Activated naive CD8-positive, alpha-beta T cell treated with anti-CD3 and anti-CD28 coated beads for 36 hours (primary cell): Measurements from ENCODE around the gene IL32. TPM values are rescaled to one million over a fixed set of nuclear protein-coding genes. Genes with fewer than 3 reads are reported as not detected.
A peak's percentile ranks its signal among the peaks of the same experiment; 100 is the strongest.

Experiments used
- DNase-seq: peaks from one replicate; pipeline ENCODE4 v3.0.0; 2021
- H3K27ac Mint-ChIP-seq: one replicate; pipeline ENCODE4 v1.8.0; 2022; ENCODE audit warnings: mild to moderate bottlenecking, moderate library complexity, mixed read lengths
- H3K27me3 Mint-ChIP-seq: one replicate; pipeline ENCODE4 v1.8.0; 2022; ENCODE audit warnings: mild to moderate bottlenecking, mixed read lengths
- H3K36me3 Mint-ChIP-seq: one replicate; pipeline ENCODE4 v1.8.0; 2021; ENCODE audit warnings: mild to moderate bottlenecking, mixed read lengths
- H3K4me1 Mint-ChIP-seq: one replicate; pipeline ENCODE4 v1.8.0; 2021; ENCODE audit warnings: mixed read lengths
- H3K4me3 Mint-ChIP-seq: one replicate; pipeline ENCODE4 v1.8.0; 2022; ENCODE audit warnings: mild to moderate bottlenecking, moderate library complexity, mixed read lengths
- H3K9me3 Mint-ChIP-seq: one replicate; pipeline ENCODE4 v1.8.0; 2022; ENCODE audit warnings: mixed read lengths
- total RNA-seq, 2 experiments: library from RNA; stranded (reverse); gene quantifications; one replicate each; pipeline ENCODE4 v1.2.3, GENCODE V29; 2021

Gene IL32
- total RNA-seq, 2 experiments from 2014 or later = 1,056 to 1,060 TPM

- Mint-ChIP-seq H3K4me1 (peaks cover 25% of the 10 kb centered on the region), H3K9me3 (peaks cover 1% of the 10 kb centered on the region), H3K4me3 (no peak overlapping the region), H3K36me3 (peaks cover 4% of the 10 kb centered on the region), H3K27me3 (no peaks in the 10 kb centered on the region), H3K27ac (no peak overlapping the region)
- no peak for DNase-seq
Observed at GRCh38 chr16:3085868-3086595, 20.6 kb downstream of the IL32 start.

GRCh38 chr16:3086596-3087242 lies 21.3 kb downstream of the IL32 start:
- Mint-ChIP-seq H3K4me1 (peaks cover 25% of the 10 kb centered on the region), H3K36me3 (no peaks in the 10 kb centered on the region), H3K9me3 (no peaks in the 10 kb centered on the region), H3K27me3 (no peaks in the 10 kb centered on the region), H3K27ac (no peak overlapping the region), H3K4me3 (no peak overlapping the region)
- no peak for DNase-seq

GRCh38 chr16:3087243-3088235 lies 22.1 kb downstream of the IL32 start:
- no peak for DNase-seq
- Mint-ChIP-seq H3K4me1 (peaks cover 25% of the 10 kb centered on the region), H3K27me3 (no peaks in the 10 kb centered on the region), H3K4me3 (no peak overlapping the region), H3K27ac (no peak overlapping the region), H3K36me3 (no peaks in the 10 kb centered on the region), H3K9me3 (no peaks in the 10 kb centered on the region)

- Mint-ChIP-seq H3K27me3 (no peaks in the 10 kb centered on the region), H3K27ac (no peak overlapping the region), H3K4me1 (peaks cover 25% of the 10 kb centered on the region), H3K36me3 (no peaks in the 10 kb centered on the region), H3K9me3 (no peaks in the 10 kb centered on the region), H3K4me3 (no peak overlapping the region)
- no peak for DNase-seq
Observed at GRCh38 chr16:3088450-3088849, 23.0 kb downstream of the IL32 start.

- no peaks in the 10 kb centered on the region for H3K27me3 Mint-ChIP-seq
- H3K9me3 Mint-ChIP-seq = no peaks in the 10 kb centered on the region
- H3K4me3 Mint-ChIP-seq = no peak overlapping the region
- no peak overlapping the region for H3K27ac Mint-ChIP-seq
- no peaks in the 10 kb centered on the region for H3K36me3 Mint-ChIP-seq
- peaks cover 24% of the 10 kb centered on the region for H3K4me1 Mint-ChIP-seq
- no peak for DNase-seq
Observed at GRCh38 chr16:3088925-3089716, 23.7 kb downstream of the IL32 start.

GRCh38 chr16:3089717-3090592 lies 24.5 kb downstream of the IL32 start:
- Mint-ChIP-seq H3K27ac (no peak overlapping the region), H3K9me3 (no peaks in the 10 kb centered on the region), H3K4me3 (no peak overlapping the region), H3K36me3 (no peaks in the 10 kb centered on the region), H3K4me1 (peaks cover 27% of the 10 kb centered on the region), H3K27me3 (no peaks in the 10 kb centered on the region)
- no peak for DNase-seq

- H3K27ac Mint-ChIP-seq = no peak overlapping the region
- no peak for DNase-seq
- H3K27me3 Mint-ChIP-seq = no peaks in the 10 kb centered on the region
- no peaks in the 10 kb centered on the region for H3K36me3 Mint-ChIP-seq
- no peaks in the 10 kb centered on the region for H3K9me3 Mint-ChIP-seq
- peaks cover 29% of the 10 kb centered on the region for H3K4me1 Mint-ChIP-seq
- H3K4me3 Mint-ChIP-seq = no peak overlapping the region
Observed at GRCh38 chr16:3091551-3091950, 26.1 kb downstream of the IL32 start.

GRCh38 chr16:3092501-3092941 lies 27.1 kb downstream of the IL32 start:
- H3K27me3 Mint-ChIP-seq = no peaks in the 10 kb centered on the region
- peaks cover 28% of the 10 kb centered on the region for H3K4me1 Mint-ChIP-seq
- no peak overlapping the region for H3K4me3 Mint-ChIP-seq
- H3K27ac Mint-ChIP-seq = no peak overlapping the region
- DNase-seq = no peak
- no peaks in the 10 kb centered on the region for H3K36me3 Mint-ChIP-seq
- H3K9me3 Mint-ChIP-seq = no peaks in the 10 kb centered on the region

GRCh38 chr16:3094289-3095027 lies 29.0 kb downstream of the IL32 start:
- no peaks in the 10 kb centered on the region for H3K9me3 Mint-ChIP-seq
- H3K27me3 Mint-ChIP-seq = no peaks in the 10 kb centered on the region
- H3K4me1 Mint-ChIP-seq = peaks cover 25% of the 10 kb centered on the region
- H3K36me3 Mint-ChIP-seq = no peaks in the 10 kb centered on the region
- peak overlapping the region; percentile 18 for H3K27ac Mint-ChIP-seq
- peak; percentile 36 for DNase-seq
- H3K4me3 Mint-ChIP-seq = no peak overlapping the region

GRCh38 chr16:3095869-3096268 lies 30.4 kb downstream of the IL32 start:
- peaks cover 30% of the 10 kb centered on the region for H3K4me1 Mint-ChIP-seq
- H3K27me3 Mint-ChIP-seq = no peaks in the 10 kb centered on the region
- H3K36me3 Mint-ChIP-seq = no peaks in the 10 kb centered on the region
- DNase-seq = peak; percentile 64
- no peak overlapping the region for H3K27ac Mint-ChIP-seq
- H3K4me3 Mint-ChIP-seq = no peak overlapping the region
- no peaks in the 10 kb centered on the region for H3K9me3 Mint-ChIP-seq

- peaks cover 30% of the 10 kb centered on the region for H3K4me1 Mint-ChIP-seq
- DNase-seq = no peak
- no peak overlapping the region for H3K27ac Mint-ChIP-seq
- no peaks in the 10 kb centered on the region for H3K27me3 Mint-ChIP-seq
- H3K36me3 Mint-ChIP-seq = no peaks in the 10 kb centered on the region
- H3K9me3 Mint-ChIP-seq = no peaks in the 10 kb centered on the region
- H3K4me3 Mint-ChIP-seq = no peak overlapping the region
Observed at GRCh38 chr16:3096362-3096761, 30.9 kb downstream of the IL32 start.

GRCh38 chr16:3097266-3097665 lies 31.8 kb downstream of the IL32 start:
- H3K27ac Mint-ChIP-seq = no peak overlapping the region
- no peak for DNase-seq
- no peaks in the 10 kb centered on the region for H3K36me3 Mint-ChIP-seq
- H3K9me3 Mint-ChIP-seq = no peaks in the 10 kb centered on the region
- H3K4me1 Mint-ChIP-seq = peaks cover 30% of the 10 kb centered on the region
- no peaks in the 10 kb centered on the region for H3K27me3 Mint-ChIP-seq
- no peak overlapping the region for H3K4me3 Mint-ChIP-seq
